ENCODE measurements around the gene PAFAH1B1.
"Not testable (repeated sequence)": the region's sequence is repeated elsewhere in the genome, so short reads cannot be mapped to it uniquely, and the experiment has no call there.

PAFAH1B1 gene

GRCh38 chr17:2635675-2636074 is 42.2 kb downstream of the PAFAH1B1 start:
- no peak for DNase-seq (ENCODE audit: low spot score)

DNA sequence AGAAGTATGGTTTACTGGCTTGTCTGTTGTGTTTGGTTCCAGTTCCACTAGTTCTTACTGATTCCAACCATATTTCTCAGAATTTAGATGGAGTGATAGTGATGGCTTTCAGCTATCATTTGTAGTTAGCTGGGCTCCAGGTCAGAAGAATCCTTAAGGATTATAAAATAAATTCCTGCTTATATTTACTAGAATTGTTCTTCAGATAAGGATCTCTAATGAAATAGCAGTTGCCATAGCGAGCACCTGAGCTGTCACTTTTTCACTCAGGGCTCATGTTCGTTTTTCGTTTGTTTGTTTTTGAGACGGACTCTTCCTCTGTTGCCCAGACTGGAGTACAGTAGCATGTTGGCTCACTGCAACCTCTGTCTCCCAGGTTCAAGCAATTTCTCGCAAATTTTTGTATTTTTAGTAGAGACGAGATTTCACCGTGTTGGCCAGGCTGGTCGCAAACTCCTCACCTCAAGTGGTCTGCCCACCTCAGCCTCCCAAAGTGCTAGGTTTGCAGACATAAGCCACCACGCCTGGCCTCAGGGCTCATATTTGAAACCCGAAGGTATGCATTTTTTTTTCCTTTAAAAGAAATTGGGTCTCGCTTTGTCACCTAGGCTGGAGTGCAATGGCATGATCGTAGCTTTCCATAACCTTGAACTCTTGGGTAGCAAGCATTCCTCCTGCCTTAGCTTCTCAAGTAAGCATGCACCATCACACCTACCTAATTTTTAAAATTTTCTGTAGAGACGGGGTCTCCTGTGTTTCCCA is 42.9 kb downstream of the PAFAH1B1 start:
- no peak for DNase-seq (ENCODE audit: low spot score)

DNA sequence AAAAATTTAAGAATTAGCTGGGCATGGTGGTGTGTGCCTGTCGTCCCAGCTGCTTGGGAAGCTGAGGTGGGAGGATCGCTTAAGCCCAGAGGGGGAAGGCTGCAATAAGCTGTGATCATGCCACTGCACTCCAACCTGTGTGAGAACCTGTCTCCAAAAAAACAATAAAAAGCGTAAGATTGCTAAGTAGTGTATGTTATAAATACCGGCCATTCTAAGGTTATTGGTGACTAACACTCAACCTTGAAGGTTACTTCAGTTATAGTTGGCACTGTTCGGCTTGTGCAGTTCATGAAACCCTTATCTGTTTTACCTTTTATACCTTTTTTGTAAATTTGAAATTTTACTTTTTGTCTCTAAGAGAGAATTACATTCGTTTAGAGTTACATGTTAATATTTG is 44.0 kb downstream of the PAFAH1B1 start:
- no peak for DNase-seq (ENCODE audit: low spot score)

GRCh38 chr17:2644971-2645370 is 51.5 kb downstream of the PAFAH1B1 start:
- no peak for DNase-seq (ENCODE audit: low spot score)

GRCh38 chr17:2647957-2648356 is 54.5 kb downstream of the PAFAH1B1 start:
- no peak for DNase-seq (ENCODE audit: low spot score)

- no peak for DNase-seq (ENCODE audit: low spot score)
Observed at GRCh38 chr17:2649191-2649590, 55.7 kb downstream of the PAFAH1B1 start.

DNA sequence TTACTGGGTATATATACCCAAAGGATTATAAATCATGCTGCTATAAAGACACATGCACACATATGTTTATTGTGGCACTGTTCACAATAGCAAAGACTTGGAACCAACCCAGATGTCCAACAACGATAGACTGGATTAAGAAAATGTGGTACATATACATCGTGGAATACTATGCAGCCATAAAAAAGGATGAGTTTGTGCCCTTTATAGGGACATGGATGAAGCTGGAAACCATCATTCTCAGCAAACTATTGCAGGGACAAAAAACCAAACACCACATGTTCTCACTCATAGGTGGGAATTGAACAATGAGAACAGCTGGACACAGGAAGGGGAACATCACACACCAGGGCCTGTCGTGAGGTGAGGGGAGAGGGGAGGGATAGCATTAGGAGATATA is 59.5 kb downstream of the PAFAH1B1 start:
- not testable (repeated sequence) for DNase-seq (ENCODE audit: low spot score)

- no peak for DNase-seq (ENCODE audit: low spot score)
Observed at GRCh38 chr17:2655546-2655945, 62.1 kb downstream of the PAFAH1B1 start.

- DNase-seq (ENCODE audit: low spot score): peak; percentile 60
Observed at GRCh38 chr17:2656283-2656682, 62.8 kb downstream of the PAFAH1B1 start.

GRCh38 chr17:2659337-2659736 is 65.9 kb downstream of the PAFAH1B1 start:
- DNase-seq (ENCODE audit: low spot score): peak; percentile 75

GRCh38 chr17:2660410-2660809 is 67.0 kb downstream of the PAFAH1B1 start:
- not testable (repeated sequence) for DNase-seq (ENCODE audit: low spot score)

DNA sequence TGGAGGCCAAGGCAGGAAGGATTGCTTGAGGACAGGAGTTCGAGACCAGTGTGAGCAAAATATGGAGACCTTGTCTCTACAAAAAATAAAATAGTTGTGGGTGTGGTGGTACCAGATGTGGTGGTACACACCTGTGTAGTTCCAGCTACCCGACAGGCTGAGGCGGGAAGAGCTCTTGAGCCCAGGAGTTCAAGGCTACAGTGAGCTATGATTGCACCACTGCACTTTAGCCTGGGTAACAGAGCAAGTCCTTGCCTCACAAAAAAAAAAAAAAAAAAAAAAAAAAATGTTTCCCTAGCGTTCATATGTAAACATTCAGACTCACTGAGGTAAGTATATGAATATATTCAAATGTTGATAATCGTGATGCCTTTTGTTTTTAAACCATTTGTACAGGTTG is 78.6 kb downstream of the PAFAH1B1 start:
- no peak for DNase-seq (ENCODE audit: low spot score)

GRCh38 chr17:2679247-2679646 is 85.8 kb downstream of the PAFAH1B1 start:
- not testable (repeated sequence) for DNase-seq (ENCODE audit: low spot score)

DNA sequence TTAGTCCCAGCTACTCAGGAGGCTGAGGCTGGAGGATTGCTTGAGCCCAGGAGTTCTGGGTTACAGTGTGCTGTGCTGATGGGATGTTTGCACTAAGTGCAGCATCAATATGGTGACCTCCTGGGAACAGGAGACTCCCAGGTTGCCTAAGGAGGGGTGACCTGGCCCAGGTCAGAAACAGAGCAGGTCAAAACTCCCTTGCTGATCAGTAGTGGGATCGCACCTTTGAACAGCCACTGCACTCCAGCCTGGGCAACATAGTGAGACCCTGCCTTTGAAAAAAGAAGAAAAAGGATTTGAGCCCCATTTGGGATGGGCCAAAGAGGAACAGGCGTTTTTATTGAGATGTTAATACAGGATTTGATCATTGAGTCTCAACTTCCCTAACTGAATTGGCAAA is 87.5 kb downstream of the PAFAH1B1 start:
- no peak for DNase-seq (ENCODE audit: low spot score)

DNA sequence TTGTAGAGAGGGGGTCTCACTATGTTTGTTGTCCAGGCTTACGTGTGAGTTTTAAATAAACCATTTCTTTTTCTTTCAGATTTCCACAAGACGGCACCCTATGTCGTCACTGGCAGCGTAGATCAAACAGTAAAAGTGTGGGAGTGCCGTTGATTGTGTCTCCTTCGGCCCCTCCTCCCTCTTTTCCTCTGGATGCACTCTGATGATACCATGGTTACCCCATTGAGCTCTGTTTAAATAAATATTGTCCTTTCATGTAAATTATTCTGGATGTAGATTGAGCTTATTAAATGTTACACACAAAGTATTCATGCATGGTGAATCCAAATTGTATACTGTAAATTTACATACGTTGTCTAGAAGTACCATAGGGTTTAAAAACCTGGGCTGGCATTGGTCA is 88.2 kb downstream of the PAFAH1B1 start:
- DNase-seq (ENCODE audit: low spot score): no peak

DNA sequence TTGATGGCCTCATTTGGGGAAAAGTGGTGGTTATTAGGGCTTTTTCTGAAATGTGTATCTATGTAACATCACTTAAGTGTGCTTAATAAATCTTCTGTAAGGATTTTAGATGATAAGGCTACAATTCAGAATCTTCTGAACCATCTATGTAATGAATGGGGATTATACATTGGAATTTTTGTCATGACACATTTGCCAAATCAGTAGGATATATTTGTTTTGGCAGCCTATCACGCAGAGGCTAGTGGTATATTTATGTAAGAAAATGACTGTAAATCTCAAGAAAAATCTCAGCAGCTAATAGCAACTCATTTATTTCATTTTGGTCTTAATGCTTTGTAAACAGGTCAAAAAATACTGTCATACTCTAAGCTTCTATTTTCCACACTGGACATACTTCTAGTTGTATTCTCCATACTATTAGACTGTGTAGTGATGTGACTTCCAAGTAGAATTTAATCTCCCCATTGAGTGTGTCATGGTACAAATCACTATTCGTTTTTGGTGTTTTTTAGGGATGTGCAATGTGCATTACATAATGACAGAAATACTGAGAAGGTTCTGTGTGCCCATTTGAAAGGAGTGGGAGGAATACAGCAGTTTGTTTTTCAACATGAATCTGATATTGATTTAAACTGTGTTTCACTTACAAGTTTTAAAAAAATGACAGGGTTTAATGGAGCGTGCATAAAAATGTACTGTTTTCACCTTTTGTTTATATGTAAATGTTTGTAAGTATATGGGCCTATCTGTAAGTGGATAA is 88.9 kb downstream of the PAFAH1B1 start:
- DNase-seq (ENCODE audit: low spot score): no peak

GRCh38 chr17:2683912-2684311 is 90.5 kb downstream of the PAFAH1B1 start:
- DNase-seq (ENCODE audit: low spot score): no peak

DNA sequence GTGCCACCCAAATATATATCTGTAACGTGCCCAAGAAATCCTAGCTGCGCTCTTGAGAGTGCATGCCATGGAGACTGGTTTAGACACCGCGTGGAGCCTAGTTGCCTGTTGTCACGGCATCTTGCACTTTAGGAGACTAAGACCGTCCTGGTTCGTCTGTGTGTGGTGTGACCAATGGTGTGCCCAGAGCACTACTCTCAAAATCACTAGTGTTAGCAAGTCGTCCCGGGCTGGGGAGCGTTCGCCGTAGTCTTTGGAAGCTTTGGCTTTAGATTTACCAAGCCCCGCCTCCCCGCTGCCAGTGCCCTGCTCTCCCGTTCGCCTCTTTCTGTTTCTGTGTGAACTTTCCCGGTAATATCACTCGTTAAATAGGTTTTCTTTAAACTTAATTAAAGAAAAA is 91.1 kb downstream of the PAFAH1B1 start:
- no peak for DNase-seq (ENCODE audit: low spot score)

DNA sequence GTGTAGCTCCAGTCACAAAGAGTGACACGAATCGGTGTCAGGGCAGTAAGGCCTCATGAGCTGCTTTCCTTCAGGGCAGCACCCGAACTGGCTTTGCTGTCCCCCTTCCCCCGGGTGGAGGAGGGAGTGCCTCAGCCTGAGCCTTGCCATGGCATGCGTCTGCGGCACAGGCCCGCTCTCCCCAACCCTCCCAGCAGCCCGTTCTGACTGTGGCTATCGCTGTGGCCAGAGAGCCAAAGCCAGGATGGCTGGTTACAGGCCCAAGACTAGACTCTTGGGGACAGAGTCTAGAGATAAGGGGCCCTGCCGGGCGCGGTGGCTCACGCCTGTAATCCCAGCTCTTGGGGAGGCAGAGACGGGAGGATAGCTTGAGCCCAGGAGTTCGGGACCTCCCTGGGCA is 92.2 kb downstream of the PAFAH1B1 start:
- DNase-seq (ENCODE audit: low spot score): no peak

GRCh38 chr17:2687074-2687418 is 93.6 kb downstream of the PAFAH1B1 start:
- no peak for DNase-seq (ENCODE audit: low spot score)

DNA sequence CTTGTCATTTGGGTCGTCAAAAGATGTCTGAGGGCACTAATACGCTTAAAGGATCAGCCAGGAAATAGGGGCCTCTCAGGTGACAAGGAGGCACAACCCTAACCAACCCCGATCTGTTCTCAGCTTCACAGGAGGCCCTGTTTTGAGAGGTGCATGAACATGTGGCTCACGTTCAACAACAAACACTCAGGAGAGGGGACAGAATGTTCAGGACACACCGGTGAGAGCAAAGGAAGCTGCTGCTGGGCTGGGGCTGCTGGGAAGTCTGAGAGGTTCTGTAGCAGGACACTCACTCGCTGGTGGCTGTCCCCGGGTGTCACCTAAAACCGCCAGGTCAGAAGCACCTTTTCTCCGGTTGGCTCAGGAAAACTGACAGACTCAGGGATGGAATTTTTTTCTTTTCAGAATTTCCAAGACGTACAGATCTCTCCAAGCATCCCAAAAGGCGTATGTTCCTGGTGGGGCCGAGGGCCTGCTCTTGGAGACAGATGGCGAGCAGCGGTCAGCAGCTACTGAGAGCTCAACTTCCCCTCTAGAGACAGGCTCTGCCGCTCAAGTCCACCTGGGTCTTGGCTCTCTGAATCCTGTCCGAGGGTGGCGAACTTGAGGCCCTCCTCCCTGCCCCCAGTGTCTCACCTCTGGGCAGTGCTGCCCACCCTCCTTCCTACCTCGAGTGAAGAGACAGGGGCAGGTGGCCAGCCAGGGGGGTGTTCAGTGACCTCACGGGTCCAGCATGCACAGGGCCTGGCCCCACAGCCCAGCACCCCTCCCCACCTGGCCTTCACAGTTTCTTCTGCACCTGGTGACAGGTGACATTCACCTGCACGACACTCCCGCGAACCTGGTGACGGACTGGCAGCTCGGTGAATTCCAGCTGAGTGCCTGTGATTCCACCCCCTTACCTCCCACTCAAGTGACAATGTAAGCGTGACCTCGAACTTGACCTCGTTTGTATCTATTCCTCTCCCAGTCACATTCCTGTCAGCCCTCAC is 95.2 kb downstream of the PAFAH1B1 start:
- DNase-seq (ENCODE audit: low spot score): peak; percentile 15

- no peak for DNase-seq (ENCODE audit: low spot score)
Observed at GRCh38 chr17:2689411-2690164, 96.1 kb downstream of the PAFAH1B1 start.

All from kidney tubule cell (primary cell).